ENCODE data around the gene RND2. TPM values are rescaled to one million over a fixed set of nuclear protein-coding genes. Genes with fewer than 3 reads are reported as not detected.

RND2 gene
- total and polyA plus RNA-seq, 2 of the 13 experiments (the other 11 are each of a cell fraction or from before 2014, with no cell fraction given): 0.05 to 0.11 TPM

DNA sequence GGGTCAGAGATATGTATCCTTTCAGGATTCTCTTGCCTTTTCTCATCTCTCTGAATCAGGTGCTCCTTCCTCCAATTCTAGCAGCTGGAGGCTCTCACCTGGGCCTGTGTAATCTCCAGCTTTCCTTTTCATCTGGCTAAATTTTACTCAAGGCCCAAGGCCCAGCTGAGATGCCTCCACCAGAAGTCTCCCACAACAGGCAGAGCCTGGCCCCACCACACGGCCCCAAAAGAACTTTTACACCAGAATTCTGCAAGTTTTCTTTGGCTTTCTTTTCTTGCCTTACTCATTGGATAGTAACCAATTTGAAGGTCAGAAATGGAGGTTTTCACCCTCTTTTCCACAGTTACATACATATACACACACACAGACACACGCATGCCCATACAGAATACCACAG is 14.6 kb downstream of the RND2 start (continued):
- TF ChIP-seq, protein P1, sequence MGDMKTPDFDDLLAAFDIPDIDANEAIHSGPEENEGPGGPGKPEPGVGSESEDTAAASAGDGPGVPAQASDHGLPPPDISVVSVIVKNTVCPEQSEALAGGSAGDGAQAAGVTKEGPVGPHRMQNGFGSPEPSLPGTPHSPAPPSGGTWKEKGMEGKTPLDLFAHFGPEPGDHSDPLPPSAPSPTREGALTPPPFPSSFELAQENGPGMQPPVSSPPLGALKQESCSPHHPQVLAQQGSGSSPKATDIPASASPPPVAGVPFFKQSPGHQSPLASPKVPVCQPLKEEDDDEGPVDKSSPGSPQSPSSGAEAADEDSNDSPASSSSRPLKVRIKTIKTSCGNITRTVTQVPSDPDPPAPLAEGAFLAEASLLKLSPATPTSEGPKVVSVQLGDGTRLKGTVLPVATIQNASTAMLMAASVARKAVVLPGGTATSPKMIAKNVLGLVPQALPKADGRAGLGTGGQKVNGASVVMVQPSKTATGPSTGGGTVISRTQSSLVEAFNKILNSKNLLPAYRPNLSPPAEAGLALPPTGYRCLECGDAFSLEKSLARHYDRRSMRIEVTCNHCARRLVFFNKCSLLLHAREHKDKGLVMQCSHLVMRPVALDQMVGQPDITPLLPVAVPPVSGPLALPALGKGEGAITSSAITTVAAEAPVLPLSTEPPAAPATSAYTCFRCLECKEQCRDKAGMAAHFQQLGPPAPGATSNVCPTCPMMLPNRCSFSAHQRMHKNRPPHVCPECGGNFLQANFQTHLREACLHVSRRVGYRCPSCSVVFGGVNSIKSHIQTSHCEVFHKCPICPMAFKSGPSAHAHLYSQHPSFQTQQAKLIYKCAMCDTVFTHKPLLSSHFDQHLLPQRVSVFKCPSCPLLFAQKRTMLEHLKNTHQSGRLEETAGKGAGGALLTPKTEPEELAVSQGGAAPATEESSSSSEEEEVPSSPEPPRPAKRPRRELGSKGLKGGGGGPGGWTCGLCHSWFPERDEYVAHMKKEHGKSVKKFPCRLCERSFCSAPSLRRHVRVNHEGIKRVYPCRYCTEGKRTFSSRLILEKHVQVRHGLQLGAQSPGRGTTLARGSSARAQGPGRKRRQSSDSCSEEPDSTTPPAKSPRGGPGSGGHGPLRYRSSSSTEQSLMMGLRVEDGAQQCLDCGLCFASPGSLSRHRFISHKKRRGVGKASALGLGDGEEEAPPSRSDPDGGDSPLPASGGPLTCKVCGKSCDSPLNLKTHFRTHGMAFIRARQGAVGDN (CRISPR knock-in tag; IDR thresholded peaks at IDR 0.05): no peak
- TF ChIP-seq GTF2F1 (IDR thresholded peaks at IDR 0.05; ENCODE audit: low read length) (no peak), XBP1 (CRISPR knock-in tag; IDR thresholded peaks at IDR 0.05) (no peak), TBX3 (IDR thresholded peaks at IDR 0.05; ENCODE audit: borderline replicate concordance) (no peak), THYN1 (CRISPR knock-in tag; IDR thresholded peaks at IDR 0.05; ENCODE audit: borderline replicate concordance, low read depth) (no peak), ZNF101 (CRISPR knock-in tag; IDR thresholded peaks at IDR 0.05; ENCODE audit: borderline replicate concordance, low read depth) (no peak)

DNA sequence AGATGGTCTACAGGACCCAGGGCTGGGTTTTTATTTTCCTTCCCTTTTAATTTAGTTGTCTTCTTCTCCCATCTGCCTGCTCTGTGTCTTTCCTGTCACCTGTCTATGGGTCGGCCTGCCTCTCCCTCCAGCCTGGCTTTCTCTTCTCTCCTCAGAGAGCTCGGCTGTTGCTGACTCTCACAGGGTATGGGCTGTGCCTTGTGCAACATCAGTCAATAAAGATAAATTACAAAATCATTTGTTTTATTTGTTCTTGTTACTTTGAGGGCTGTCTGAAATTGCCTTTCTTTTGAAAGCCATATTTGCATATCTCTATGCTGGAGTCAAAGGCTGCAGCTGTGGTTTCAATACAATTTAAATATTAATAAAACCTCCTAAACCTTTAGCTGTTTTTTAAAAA is 15.6 kb downstream of the RND2 start:
- H3K36me3 ChIP-seq (replicated peaks in 1 of 2; ENCODE audit: control insufficient read depth in 1 of 2, insufficient read depth in 2 of 2, low read length in 2 of 2): peaks cover 0 to 4% of the 10 kb centered on the region in 2 experiments; a peak in 1 of 5 replicates
- no peaks in the 10 kb centered on the region for H3K9me3 ChIP-seq (ENCODE audit: low read length)
- intact Hi-C loops (cut with micrococcal nuclease; ENCODE audit: unreplicated experiment): no loop called here
- in situ Hi-C loops (cut with HindIII; ENCODE audit: extremely low pct_ligation_motif_present, low pct_unique_long_range_greater_than_20kb): no loop called here
- no peak overlapping the region for H3K9ac ChIP-seq (ENCODE audit: insufficient read depth, low read depth, low read length)
- H3K4me1 ChIP-seq (ENCODE audit: insufficient read depth, low read length): peaks cover 42% of the 10 kb centered on the region
- peak overlapping the region; percentile 36 for H3K27ac ChIP-seq (ENCODE audit: extremely low read length, insufficient read depth, low read length)
- H3K4me2 ChIP-seq (ENCODE audit: low read depth, low read length): 0 out of 2 replicates have a peak overlapping the region, but pooled peaks have one; percentile 5
- no peaks in the 10 kb centered on the region for H3K27me3 ChIP-seq (ENCODE audit: control insufficient read depth in 1 of 2, insufficient read depth in 2 of 2, low read length in 2 of 2)
- H4K20me1 ChIP-seq (ENCODE audit: insufficient read depth, low read length): no peaks in the 10 kb centered on the region
- no TSS peak for BruUV-seq (replicated peaks)
- H2AFZ ChIP-seq (ENCODE audit: low read length): peak overlapping the region; percentile 32
- FAIRE-seq (peak; percentile 92), ATAC-seq (peak; percentile 94), DNase-seq (ENCODE audit: low spot score) (peak; percentile 81)
- POLR2A ChIA-PET: interaction anchor here (0.8 to 2.9 kb wide), 5 partner anchors 16 to 86 kb away, joined by 3 to 10 read pairs (median 3); partner anchors contain the start of genes RPL27 and VAT1
- no peaks in the 10 kb centered on the region for H3K79me2 ChIP-seq (ENCODE audit: insufficient read depth, low read length)
- no peak overlapping the region for H3K4me3 ChIP-seq (replicated peaks in 1 of 3; ENCODE audit: insufficient read depth in 1 of 3, low read depth in 2 of 3, low read length in 3 of 3)
- 6% methylated on average over 2 of the region's 2 CpGs for WGBS (ENCODE audit: low lambda C conversion rate)
- CTCF ChIA-PET (ENCODE audit: low intra/inter-chr PET ratio, low total read pairs): no interaction called here
- no peak for TF ChIP-seq ZFP36 (IDR thresholded peaks at IDR 0.05; ENCODE audit: borderline replicate concordance, low read depth, low read length, partially characterized antibody)
- TF ChIP-seq, protein P2, sequence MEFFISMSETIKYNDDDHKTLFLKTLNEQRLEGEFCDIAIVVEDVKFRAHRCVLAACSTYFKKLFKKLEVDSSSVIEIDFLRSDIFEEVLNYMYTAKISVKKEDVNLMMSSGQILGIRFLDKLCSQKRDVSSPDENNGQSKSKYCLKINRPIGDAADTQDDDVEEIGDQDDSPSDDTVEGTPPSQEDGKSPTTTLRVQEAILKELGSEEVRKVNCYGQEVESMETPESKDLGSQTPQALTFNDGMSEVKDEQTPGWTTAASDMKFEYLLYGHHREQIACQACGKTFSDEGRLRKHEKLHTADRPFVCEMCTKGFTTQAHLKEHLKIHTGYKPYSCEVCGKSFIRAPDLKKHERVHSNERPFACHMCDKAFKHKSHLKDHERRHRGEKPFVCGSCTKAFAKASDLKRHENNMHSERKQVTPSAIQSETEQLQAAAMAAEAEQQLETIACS (CRISPR knock-in tag; IDR thresholded peaks at IDR 0.05): no peak
- TF ChIP-seq SOX6 (IDR thresholded peaks at IDR 0.05): no peak
- TF ChIP-seq SOX6 (CRISPR knock-in tag; IDR thresholded peaks at IDR 0.05): peak; percentile 70; the same call in 1 of the 2 replicates
- TF ChIP-seq MAF1 (CRISPR knock-in tag; IDR thresholded peaks at IDR 0.05; ENCODE audit: borderline replicate concordance): no peak
- TF ChIP-seq, protein P3, sequence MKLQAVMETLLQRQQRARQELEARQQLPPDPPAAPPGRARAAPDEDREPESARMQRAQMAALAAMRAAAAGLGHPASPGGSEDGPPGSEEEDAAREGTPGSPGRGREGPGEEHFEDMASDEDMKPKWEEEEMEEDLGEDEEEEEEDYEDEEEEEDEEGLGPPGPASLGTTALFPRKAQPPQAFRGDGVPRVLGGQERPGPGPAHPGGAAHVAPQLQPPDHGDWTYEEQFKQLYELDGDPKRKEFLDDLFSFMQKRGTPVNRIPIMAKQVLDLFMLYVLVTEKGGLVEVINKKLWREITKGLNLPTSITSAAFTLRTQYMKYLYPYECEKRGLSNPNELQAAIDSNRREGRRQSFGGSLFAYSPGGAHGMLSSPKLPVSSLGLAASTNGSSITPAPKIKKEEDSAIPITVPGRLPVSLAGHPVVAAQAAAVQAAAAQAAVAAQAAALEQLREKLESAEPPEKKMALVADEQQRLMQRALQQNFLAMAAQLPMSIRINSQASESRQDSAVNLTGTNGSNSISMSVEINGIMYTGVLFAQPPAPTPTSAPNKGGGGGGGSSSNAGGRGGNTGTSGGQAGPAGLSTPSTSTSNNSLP (IDR thresholded peaks at IDR 0.05; ENCODE audit: low read depth, low read length): peak; percentile 86
- no peak for TF ChIP-seq CBFB (CRISPR knock-in tag; IDR thresholded peaks at IDR 0.05)
- TF ChIP-seq CC2D1A (CRISPR knock-in tag; IDR thresholded peaks at IDR 0.05): no peak

All from HepG2 (cell line).